HCT116 (cell line): Measurements from ENCODE around the gene ABCA1. TPM values are rescaled to one million over a fixed set of nuclear protein-coding genes. Genes with fewer than 3 reads are reported as not detected.

Experiments used
- ATAC-seq: fragments of 200-7000 bp; cut with Tn5 transposase; 2 replicates; pipeline ENCODE4 v1.9.1; 2020; ENCODE audit warnings: mild to moderate bottlenecking, moderate library complexity
- BruUV-seq: library from RNA; stranded (reverse); fragments of 400-500 nt; replicated peaks from 2 replicates; lab custom pipeline; 2021; lab: Mats Ljungman, UMichigan
- CTCF ChIA-PET: fragments of 300-600 bp; sonication (Branson Sonifier 250); formaldehyde crosslinking; loops from one replicate; lab custom pipeline; 2021; ENCODE audit warnings: antibody characterized with exemption; lab: Charles Lee
- POLR2A ChIA-PET: fragments of 300-600, 350-600 bp; sonication (Branson Sonifier 250); formaldehyde crosslinking; loops from one replicate; lab custom pipeline; 2021; ENCODE audit warnings: antibody characterized with exemption; lab: Charles Lee
- RAD21 ChIA-PET, 2 experiments: fragments of 300-600 bp; sonication (Branson Sonifier 250); formaldehyde crosslinking; loops; one replicate each; lab custom pipeline; 2023; ENCODE audit warnings: low total read pairs in 2 of 2; ENCODE audit not compliant: uncharacterized antibody in 2 of 2, unreplicated experiment in 2 of 2, low non-redundant PET in 1 of 2; lab: Charles Lee
- DNase-seq: peaks from one replicate; pipeline ENCODE4 v3.0.0-alpha.2; 2010; ENCODE audit warnings: low read depth, low spot score
- H2AFZ ChIP-seq: fragments of 200-600 bp; shearing (Covaris generic), sonication (generic); 2 replicates; pipeline ENCODE4 v1.6.1; 2017; ENCODE audit warnings: low read depth, mixed run types, mixed read lengths, antibody characterized with exemption, low read length; ENCODE audit not compliant: poor library complexity, severe bottlenecking
- H3K27ac ChIP-seq: 2 replicates; pipeline ENCODE4 v1.5.1; 2012; ENCODE audit warnings: low read depth, low read length
- H3K27me3 ChIP-seq: fragments of 200-600 bp; sonication (generic); 2 replicates; pipeline ENCODE4 v1.6.1; 2016; ENCODE audit warnings: mixed run types, low read length, mixed read lengths; ENCODE audit not compliant: insufficient read depth
- H3K36me3 ChIP-seq, 2 experiments: fragments of 200-500 bp in 1 of 2; fragments of 200-600 bp in 1 of 2; sonication (Bioruptor generic) in 1 of 2; sonication (generic) in 1 of 2; 2 replicates each; pipeline versions ENCODE4 v1.5.1 to v1.6.1; 2014 to 2016; ENCODE audit warnings: low read length in 2 of 2, inconsistent platforms in 1 of 2, mixed read lengths in 1 of 2, mixed run types in 1 of 2; ENCODE audit not compliant: insufficient read depth in 2 of 2, control insufficient read depth in 1 of 2
- H3K4me1 ChIP-seq, 2 experiments: fragments of 200-600 bp in 1 of 2; sonication (generic) in 1 of 2; 2 replicates each; pipeline versions ENCODE4 v1.5.1 to v1.6.1; 2012 to 2017; ENCODE audit warnings: low read length in 2 of 2, inconsistent platforms in 1 of 2, mild to moderate bottlenecking in 1 of 2, mixed read lengths in 1 of 2, mixed run types in 1 of 2, moderate library complexity in 1 of 2; ENCODE audit not compliant: insufficient read depth in 2 of 2, control insufficient read depth in 1 of 2
- H3K4me2 ChIP-seq: fragments of 200-600 bp; sonication (generic); 2 replicates; pipeline ENCODE4 v1.6.1; 2017; ENCODE audit warnings: mixed run types, low read length, mixed read lengths
- H3K4me3 ChIP-seq, 2 experiments: fragments of 200-600 bp in 1 of 2; sonication (generic) in 1 of 2; replicated peaks in 1 of 2; 2 replicates each; pipeline ENCODE4 v1.5.1; 2011 to 2016; ENCODE audit warnings: low read length in 2 of 2, control low read depth in 1 of 2, low read depth in 1 of 2, mild to moderate bottlenecking in 1 of 2, mixed read lengths in 1 of 2, mixed run types in 1 of 2
- H3K79me2 ChIP-seq: fragments of 200-600 bp; sonication (generic); 2 replicates; pipeline ENCODE4 v1.6.1; 2017; ENCODE audit warnings: mild to moderate bottlenecking, mixed run types, low read length, moderate library complexity, mixed read lengths; ENCODE audit not compliant: insufficient read depth
- H3K9ac ChIP-seq: fragments of 200-600 bp; sonication (generic); 2 replicates; pipeline ENCODE4 v1.6.1; 2016; ENCODE audit warnings: low read length, mixed read lengths
- H3K9me2 ChIP-seq: fragments of 200-600 bp; sonication (generic), shearing (Covaris generic); 2 replicates; pipeline ENCODE4 v1.6.1; 2017; ENCODE audit warnings: mixed run types, mild to moderate bottlenecking, moderate library complexity; ENCODE audit not compliant: insufficient read depth
- H3K9me3 ChIP-seq, 2 experiments: fragments of 200-500 bp in 1 of 2; fragments of 200-600 bp in 1 of 2; sonication (Bioruptor generic) in 1 of 2; sonication (generic) in 1 of 2; 2 replicates each; pipeline ENCODE4 v1.6.1; 2014 to 2017; ENCODE audit warnings: low read length in 2 of 2, mixed read lengths in 2 of 2, inconsistent platforms in 1 of 2, low read depth in 1 of 2, mild to moderate bottlenecking in 1 of 2, mixed run types in 1 of 2, moderate library complexity in 1 of 2; ENCODE audit not compliant: control insufficient read depth in 1 of 2, insufficient read depth in 1 of 2
- H4K20me1 ChIP-seq: fragments of 200-600 bp; sonication (generic), shearing (Covaris generic); 2 replicates; pipeline ENCODE4 v1.6.1; 2017; ENCODE audit warnings: mixed run types, mild to moderate bottlenecking, moderate library complexity; ENCODE audit not compliant: insufficient read depth
- CBX3 ChIP-seq: IDR thresholded peaks from 2 replicates; pipeline ENCODE4 v1.6.1; 2012; ENCODE audit warnings: low read depth
- EZH2phosphoT487 ChIP-seq: fragments of 200-600 bp; IDR thresholded peaks from 2 replicates; pipeline ENCODE4 v1.6.1; 2018; ENCODE audit warnings: antibody characterized with exemption, borderline replicate concordance
- POLR2A ChIP-seq: IDR thresholded peaks from 2 replicates; pipeline ENCODE4 v1.7.0; 2011; ENCODE audit warnings: borderline replicate concordance; ENCODE audit not compliant: insufficient read depth, insufficient read length; ENCODE audit errors: extremely low read depth
- POLR2AphosphoS5 ChIP-seq: IDR thresholded peaks from 2 replicates; pipeline ENCODE4 v1.6.1; 2011; ENCODE audit warnings: mild to moderate bottlenecking, low read depth, low read length, moderate library complexity
- RAD21 ChIP-seq: IDR thresholded peaks from 2 replicates; pipeline ENCODE4 v1.6.1; 2012; ENCODE audit warnings: low read depth, mild to moderate bottlenecking
- SIN3A ChIP-seq: IDR thresholded peaks from 2 replicates; pipeline ENCODE4 v1.6.1; 2012; ENCODE audit warnings: low read depth
- SRF ChIP-seq: IDR thresholded peaks from 2 replicates; pipeline ENCODE4 v1.6.1; 2012; ENCODE audit warnings: low read depth
- intact Hi-C: fragments of 100-400 bp; cut with micrococcal nuclease; formaldehyde crosslinking; loops from 2 replicates; pipeline ENCODE4 v1.10.0; 2022
- total RNA-seq: library from RNA; stranded (reverse); gene quantifications from one replicate; pipeline ENCODE4 v1.2.1, GENCODE V29; 2021; ENCODE audit not compliant: unreplicated experiment
- TF ChIP-seq, protein P1 (sequence below): IDR thresholded peaks from 2 replicates; pipeline ENCODE4 v1.6.1; 2012; ENCODE audit warnings: low read depth
- TF ChIP-seq, protein P2 (sequence below): IDR thresholded peaks from 2 replicates; pipeline ENCODE4 v1.6.1; 2012

The ABCA1 gene
- total RNA-seq, 1 experiment from 2014 or later, result 0.89 TPM

GRCh38 chr9:104805441-104805840, 122.5 kb downstream of the ABCA1 start:
- Histone ChIP-seq H3K9me3 (no peaks in the 10 kb centered on the region), H3K9me2 (no peaks in the 10 kb centered on the region), H3K27ac (no peak overlapping the region), H2AFZ (no peak overlapping the region), H4K20me1 (no peaks in the 10 kb centered on the region), H3K4me3 (no peak overlapping the region), H3K79me2 (no peaks in the 10 kb centered on the region), H3K9ac (no peak overlapping the region), H3K4me2 (no peak overlapping the region), H3K4me1 (no peaks in the 10 kb centered on the region), H3K36me3 (no peaks in the 10 kb centered on the region), H3K27me3 (no peaks in the 10 kb centered on the region)
- POLR2A ChIA-PET, result no interaction called here
- no peak for ATAC-seq
- BruUV-seq, result no TSS peak
- DNase-seq, result no peak
- RAD21 ChIA-PET, result no interaction called here
- CTCF ChIA-PET, result no interaction called here
- intact Hi-C loops, result no loop called here
- no peak for TF ChIP-seq RAD21
- TF ChIP-seq POLR2AphosphoS5, result no peak
- TF ChIP-seq, protein P1, sequence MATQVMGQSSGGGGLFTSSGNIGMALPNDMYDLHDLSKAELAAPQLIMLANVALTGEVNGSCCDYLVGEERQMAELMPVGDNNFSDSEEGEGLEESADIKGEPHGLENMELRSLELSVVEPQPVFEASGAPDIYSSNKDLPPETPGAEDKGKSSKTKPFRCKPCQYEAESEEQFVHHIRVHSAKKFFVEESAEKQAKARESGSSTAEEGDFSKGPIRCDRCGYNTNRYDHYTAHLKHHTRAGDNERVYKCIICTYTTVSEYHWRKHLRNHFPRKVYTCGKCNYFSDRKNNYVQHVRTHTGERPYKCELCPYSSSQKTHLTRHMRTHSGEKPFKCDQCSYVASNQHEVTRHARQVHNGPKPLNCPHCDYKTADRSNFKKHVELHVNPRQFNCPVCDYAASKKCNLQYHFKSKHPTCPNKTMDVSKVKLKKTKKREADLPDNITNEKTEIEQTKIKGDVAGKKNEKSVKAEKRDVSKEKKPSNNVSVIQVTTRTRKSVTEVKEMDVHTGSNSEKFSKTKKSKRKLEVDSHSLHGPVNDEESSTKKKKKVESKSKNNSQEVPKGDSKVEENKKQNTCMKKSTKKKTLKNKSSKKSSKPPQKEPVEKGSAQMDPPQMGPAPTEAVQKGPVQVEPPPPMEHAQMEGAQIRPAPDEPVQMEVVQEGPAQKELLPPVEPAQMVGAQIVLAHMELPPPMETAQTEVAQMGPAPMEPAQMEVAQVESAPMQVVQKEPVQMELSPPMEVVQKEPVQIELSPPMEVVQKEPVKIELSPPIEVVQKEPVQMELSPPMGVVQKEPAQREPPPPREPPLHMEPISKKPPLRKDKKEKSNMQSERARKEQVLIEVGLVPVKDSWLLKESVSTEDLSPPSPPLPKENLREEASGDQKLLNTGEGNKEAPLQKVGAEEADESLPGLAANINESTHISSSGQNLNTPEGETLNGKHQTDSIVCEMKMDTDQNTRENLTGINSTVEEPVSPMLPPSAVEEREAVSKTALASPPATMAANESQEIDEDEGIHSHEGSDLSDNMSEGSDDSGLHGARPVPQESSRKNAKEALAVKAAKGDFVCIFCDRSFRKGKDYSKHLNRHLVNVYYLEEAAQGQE, result no peak
- no peak for TF ChIP-seq SRF
- TF ChIP-seq CBX3, result no peak
- TF ChIP-seq SIN3A, result no peak
- no peak for TF ChIP-seq POLR2A
- TF ChIP-seq, protein P2, sequence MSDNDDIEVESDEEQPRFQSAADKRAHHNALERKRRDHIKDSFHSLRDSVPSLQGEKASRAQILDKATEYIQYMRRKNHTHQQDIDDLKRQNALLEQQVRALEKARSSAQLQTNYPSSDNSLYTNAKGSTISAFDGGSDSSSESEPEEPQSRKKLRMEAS, result no peak
- TF ChIP-seq EZH2phosphoT487, result no peak
